ENCODE data around the gene CD101.

CD101 gene

GRCh38 chr1:117009132-117009531 lies 7.6 kb downstream of the CD101 start:
- ChIA-PET CTCF (interaction anchor here (0.6 kb wide), 1 partner anchor 12 kb away, joined by 5 read pairs; no protein-coding TSS in a partner anchor), POLR2A (ENCODE audit: low non-redundant PET) (no interaction called here)
- no peak for TF ChIP-seq CTCF (conservative IDR thresholded peaks at IDR 0.05; ENCODE audit: low read depth)
- H3K27ac ChIP-seq = no peak overlapping the region
- no peak for DNase-seq (ENCODE audit: low spot score)

GRCh38 chr1:117010310-117010969 lies 8.9 kb downstream of the CD101 start:
- no peak overlapping the region for H3K27ac ChIP-seq
- no peak for TF ChIP-seq CTCF (conservative IDR thresholded peaks at IDR 0.05; ENCODE audit: low read depth)
- DNase-seq (ENCODE audit: low spot score) = no peak
- ChIA-PET POLR2A (ENCODE audit: low non-redundant PET) (no interaction called here), CTCF (no interaction called here)

GRCh38 chr1:117011334-117011733 lies 9.8 kb downstream of the CD101 start:
- ChIA-PET POLR2A (ENCODE audit: low non-redundant PET) (no interaction called here), CTCF (no interaction called here)
- no peak for DNase-seq (ENCODE audit: low spot score)
- TF ChIP-seq CTCF (conservative IDR thresholded peaks at IDR 0.05; ENCODE audit: low read depth) = no peak
- H3K27ac ChIP-seq = no peak overlapping the region

GRCh38 chr1:117013309-117013858 lies 11.8 kb downstream of the CD101 start:
- TF ChIP-seq CTCF (conservative IDR thresholded peaks at IDR 0.05; ENCODE audit: low read depth) = no peak
- POLR2A ChIA-PET (ENCODE audit: low non-redundant PET) = no interaction called here
- CTCF ChIA-PET = no interaction called here
- H3K27ac ChIP-seq = no peak overlapping the region
- DNase-seq (ENCODE audit: low spot score) = no peak

DNA sequence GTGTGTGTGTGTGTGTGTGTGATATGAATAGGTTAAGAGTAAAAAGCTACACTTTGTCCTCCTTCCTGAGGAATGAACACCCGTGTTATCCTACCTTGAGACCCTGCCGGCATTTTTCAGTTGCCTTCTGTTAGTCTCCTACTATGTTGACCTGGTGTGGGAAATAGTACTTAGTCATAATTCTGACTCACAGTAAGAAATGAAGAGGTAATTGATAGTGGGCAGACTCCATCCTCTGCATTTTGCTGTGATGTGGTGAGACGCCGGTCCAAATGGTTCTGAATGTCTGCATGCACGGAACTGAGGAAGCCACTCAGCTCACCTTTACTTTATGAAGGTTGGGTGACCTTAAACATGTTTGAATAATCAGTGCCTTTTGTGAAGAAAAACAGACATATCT lies 12.6 kb downstream of the CD101 start:
- ChIA-PET POLR2A (ENCODE audit: low non-redundant PET) (no interaction called here), CTCF (interaction anchor here (0.7 kb wide), 1 partner anchor 875 kb away, joined by 3 read pairs; no protein-coding TSS in a partner anchor)
- peak; percentile 35 for DNase-seq (ENCODE audit: low spot score)
- TF ChIP-seq CTCF (conservative IDR thresholded peaks at IDR 0.05; ENCODE audit: low read depth) = no peak
- no peak overlapping the region for H3K27ac ChIP-seq

GRCh38 chr1:117015724-117016123 lies 14.2 kb downstream of the CD101 start:
- DNase-seq (ENCODE audit: low spot score) = no peak
- POLR2A ChIA-PET (ENCODE audit: low non-redundant PET) = no interaction called here
- CTCF ChIA-PET = no interaction called here
- TF ChIP-seq CTCF (conservative IDR thresholded peaks at IDR 0.05; ENCODE audit: low read depth) = no peak
- H3K27ac ChIP-seq = no peak overlapping the region

All from RWPE1 (cell line).